Measurements from ENCODE around the gene N4BP3.

N4BP3 gene

DNA sequence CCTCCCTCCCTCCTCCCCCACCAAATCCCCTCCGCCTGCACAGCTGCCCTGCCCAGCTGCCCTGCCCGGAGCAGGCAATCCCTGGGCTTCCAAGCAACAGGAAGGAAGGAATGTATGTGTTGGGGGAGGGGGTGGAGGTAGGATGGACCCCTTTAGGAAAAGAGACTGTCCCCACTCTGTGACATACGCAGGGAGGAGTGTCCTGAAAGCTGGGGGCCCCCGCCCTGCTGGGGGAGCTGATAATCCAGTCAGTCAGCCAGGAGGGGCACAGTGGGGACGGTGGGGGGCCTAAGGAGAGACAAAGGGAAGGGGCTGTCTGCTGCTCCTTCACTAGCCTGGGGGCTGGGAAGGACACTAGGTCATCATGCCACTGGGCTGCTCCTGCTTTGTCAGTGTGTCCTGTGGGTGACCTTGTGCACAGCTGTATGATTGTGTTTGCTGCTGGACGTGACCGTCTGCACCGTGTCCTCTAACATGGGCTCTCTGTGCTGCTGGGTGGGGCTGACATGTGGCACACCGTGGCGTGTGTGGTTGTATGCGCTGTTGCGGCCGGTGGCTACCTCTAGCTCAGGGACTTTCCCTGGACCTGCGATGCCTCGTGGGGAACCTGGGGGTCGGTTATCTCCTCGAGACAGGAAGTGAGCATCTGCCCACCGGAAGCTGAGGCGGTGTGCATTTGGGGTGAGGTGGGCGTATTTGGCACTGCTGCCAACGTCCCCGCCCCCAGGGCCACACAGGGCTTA lies 3.0 kb downstream of the N4BP3 start:
- Histone ChIP-seq H3K9ac (no peak overlapping the region), H3K4me3 (IDR thresholded peaks at IDR 0.05; ENCODE audit: insufficient read depth, low read depth, low read length) (no peak overlapping the region), H3K36me3 (ENCODE audit: insufficient read depth) (no peaks in the 10 kb centered on the region), H3K4me2 (no peak overlapping the region), H3K27me3 (ENCODE audit: insufficient read depth, low read depth) (no peaks in the 10 kb centered on the region), H3K79me2 (ENCODE audit: insufficient read depth, low read depth) (no peaks in the 10 kb centered on the region), H3K4me1 (ENCODE audit: low read depth, poor library complexity, severe bottlenecking) (peaks cover 6% of the 10 kb centered on the region), H4K20me1 (ENCODE audit: insufficient read depth) (no peaks in the 10 kb centered on the region), H3K27ac (no peak overlapping the region), H2AFZ (ENCODE audit: low read depth) (no peak overlapping the region)
- TF ChIP-seq, protein P1, sequence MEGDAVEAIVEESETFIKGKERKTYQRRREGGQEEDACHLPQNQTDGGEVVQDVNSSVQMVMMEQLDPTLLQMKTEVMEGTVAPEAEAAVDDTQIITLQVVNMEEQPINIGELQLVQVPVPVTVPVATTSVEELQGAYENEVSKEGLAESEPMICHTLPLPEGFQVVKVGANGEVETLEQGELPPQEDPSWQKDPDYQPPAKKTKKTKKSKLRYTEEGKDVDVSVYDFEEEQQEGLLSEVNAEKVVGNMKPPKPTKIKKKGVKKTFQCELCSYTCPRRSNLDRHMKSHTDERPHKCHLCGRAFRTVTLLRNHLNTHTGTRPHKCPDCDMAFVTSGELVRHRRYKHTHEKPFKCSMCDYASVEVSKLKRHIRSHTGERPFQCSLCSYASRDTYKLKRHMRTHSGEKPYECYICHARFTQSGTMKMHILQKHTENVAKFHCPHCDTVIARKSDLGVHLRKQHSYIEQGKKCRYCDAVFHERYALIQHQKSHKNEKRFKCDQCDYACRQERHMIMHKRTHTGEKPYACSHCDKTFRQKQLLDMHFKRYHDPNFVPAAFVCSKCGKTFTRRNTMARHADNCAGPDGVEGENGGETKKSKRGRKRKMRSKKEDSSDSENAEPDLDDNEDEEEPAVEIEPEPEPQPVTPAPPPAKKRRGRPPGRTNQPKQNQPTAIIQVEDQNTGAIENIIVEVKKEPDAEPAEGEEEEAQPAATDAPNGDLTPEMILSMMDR (conservative IDR thresholded peaks at IDR 0.05; ENCODE audit: low read depth, low read length): no peak

DNA sequence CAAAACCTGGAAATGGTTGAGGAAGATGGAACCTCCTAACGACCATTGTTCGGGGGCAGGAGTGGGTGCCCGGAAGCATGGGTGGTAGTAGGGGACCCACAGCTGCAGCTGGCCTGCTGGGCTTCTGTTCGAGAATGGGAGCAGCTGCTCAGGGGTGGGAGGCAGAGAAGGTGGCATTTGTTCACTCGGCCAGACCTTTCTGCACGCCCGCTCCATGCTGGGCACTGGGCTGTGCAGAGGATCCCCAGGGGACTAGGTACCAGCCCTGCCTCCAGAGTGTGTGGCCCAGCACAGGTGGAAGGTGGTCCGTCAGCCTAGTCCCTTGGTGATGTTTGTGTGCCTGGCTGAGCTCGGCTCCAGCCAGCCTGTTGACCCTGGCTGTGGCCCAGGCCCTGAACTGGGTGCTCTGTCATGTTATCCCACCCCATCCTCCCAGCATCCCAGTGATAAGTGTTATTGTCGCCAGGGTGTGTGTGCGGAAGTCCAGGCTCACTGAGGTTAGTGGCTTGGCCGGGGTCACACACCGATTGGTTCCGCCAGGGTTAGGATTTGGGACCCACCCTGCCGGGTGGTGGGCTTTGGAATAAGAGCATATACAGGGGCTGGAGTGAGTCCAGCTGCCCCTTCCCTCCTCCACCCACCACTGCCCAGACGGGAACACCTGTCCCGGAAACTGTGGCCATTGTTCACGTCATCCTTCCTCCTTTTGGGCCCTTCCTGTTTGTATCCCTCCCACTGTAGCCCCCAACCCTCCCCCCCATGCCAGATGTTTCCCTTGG lies 4.8 kb downstream of the N4BP3 start:
- Histone ChIP-seq H3K79me2 (ENCODE audit: insufficient read depth, low read depth) (no peaks in the 10 kb centered on the region), H3K27ac (no peak overlapping the region), H3K36me3 (ENCODE audit: insufficient read depth) (no peaks in the 10 kb centered on the region), H3K9ac (no peak overlapping the region), H3K4me2 (no peak overlapping the region), H3K4me3 (IDR thresholded peaks at IDR 0.05; ENCODE audit: insufficient read depth, low read depth, low read length) (no peak overlapping the region), H3K27me3 (ENCODE audit: insufficient read depth, low read depth) (no peaks in the 10 kb centered on the region), H2AFZ (ENCODE audit: low read depth) (no peak overlapping the region), H3K4me1 (ENCODE audit: low read depth, poor library complexity, severe bottlenecking) (peaks cover 14% of the 10 kb centered on the region), H4K20me1 (ENCODE audit: insufficient read depth) (no peaks in the 10 kb centered on the region)
- TF ChIP-seq, protein P1 (conservative IDR thresholded peaks at IDR 0.05; ENCODE audit: low read depth, low read length): no peak

DNA sequence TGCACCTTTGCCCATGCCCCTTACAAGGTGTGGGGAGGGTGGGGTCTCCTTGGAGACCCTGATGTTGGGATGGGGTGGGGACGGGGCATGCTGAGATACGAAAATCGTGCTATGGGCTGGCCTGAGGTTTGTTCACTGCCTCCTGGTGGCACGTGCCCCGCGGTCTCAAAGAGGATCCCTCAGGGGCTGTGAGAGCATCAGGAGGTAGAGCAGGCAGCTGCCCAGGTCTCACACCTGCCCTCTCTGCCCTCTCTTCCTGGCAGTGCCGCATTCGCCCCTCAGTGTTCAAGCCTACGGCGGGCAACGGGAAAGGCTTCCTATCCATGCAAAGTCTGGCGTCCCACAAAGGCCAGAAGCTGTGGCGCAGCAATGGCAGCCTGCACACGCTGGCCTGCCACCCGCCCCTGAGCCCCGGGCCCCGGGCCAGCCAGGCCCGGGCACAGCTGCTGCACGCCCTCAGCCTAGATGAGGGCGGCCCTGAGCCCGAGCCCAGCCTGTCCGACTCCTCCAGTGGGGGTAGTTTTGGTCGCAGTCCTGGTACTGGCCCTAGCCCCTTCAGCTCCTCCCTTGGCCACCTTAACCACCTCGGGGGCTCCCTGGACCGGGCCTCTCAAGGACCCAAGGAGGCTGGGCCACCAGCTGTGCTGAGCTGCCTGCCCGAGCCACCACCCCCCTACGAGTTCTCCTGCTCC lies 6.7 kb downstream of the N4BP3 start:
- Histone ChIP-seq H3K4me2 (no peak overlapping the region), H4K20me1 (ENCODE audit: insufficient read depth) (no peaks in the 10 kb centered on the region), H3K27ac (no peak overlapping the region), H3K36me3 (ENCODE audit: insufficient read depth) (no peaks in the 10 kb centered on the region), H3K79me2 (ENCODE audit: insufficient read depth, low read depth) (no peaks in the 10 kb centered on the region), H3K9ac (no peak overlapping the region), H3K27me3 (ENCODE audit: insufficient read depth, low read depth) (no peaks in the 10 kb centered on the region), H3K4me3 (IDR thresholded peaks at IDR 0.05; ENCODE audit: insufficient read depth, low read depth, low read length) (no peak overlapping the region), H2AFZ (ENCODE audit: low read depth) (no peak overlapping the region; the same call in 1 of the 2 replicates), H3K4me1 (ENCODE audit: low read depth, poor library complexity, severe bottlenecking) (peaks cover 14% of the 10 kb centered on the region)
- TF ChIP-seq, protein P1 (conservative IDR thresholded peaks at IDR 0.05; ENCODE audit: low read depth, low read length): no peak

DNA sequence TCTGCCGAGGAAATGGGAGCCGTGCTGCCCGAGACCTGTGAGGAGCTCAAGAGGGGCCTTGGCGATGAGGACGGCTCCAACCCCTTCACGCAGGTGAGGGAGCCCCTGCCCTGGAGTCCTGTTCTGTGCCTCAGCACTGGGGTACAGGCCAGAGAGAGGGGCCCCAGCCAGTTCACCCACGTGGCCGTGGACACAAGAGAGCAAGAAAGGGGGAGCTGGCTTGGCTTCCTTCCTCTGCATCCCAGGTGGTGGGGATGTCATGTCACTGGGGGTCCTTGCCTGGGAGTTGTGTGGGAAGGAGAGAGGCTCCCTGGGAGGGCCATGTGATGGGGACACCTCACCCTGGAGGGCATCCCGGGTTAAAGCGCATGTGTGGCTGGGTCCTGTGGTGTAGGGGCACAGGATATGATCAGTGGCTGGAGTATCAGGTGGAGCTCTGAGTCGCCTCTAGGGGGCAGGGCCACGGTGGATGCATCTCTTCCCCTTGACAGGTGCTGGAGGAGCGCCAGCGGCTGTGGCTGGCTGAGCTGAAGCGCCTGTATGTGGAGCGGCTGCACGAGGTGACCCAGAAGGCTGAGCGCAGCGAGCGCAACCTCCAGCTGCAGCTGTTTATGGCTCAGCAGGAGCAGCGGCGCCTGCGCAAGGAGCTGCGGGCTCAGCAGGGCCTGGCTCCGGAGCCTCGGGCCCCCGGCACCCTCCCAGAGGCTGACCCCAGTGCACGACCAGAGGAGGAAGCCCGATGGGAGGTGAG lies 7.5 kb downstream of the N4BP3 start:
- Histone ChIP-seq H3K4me1 (ENCODE audit: low read depth, poor library complexity, severe bottlenecking) (peaks cover 14% of the 10 kb centered on the region), H4K20me1 (ENCODE audit: insufficient read depth) (no peaks in the 10 kb centered on the region), H2AFZ (ENCODE audit: low read depth) (peak overlapping the region; percentile 45), H3K4me2 (peak overlapping the region; percentile 78), H3K36me3 (ENCODE audit: insufficient read depth) (no peaks in the 10 kb centered on the region), H3K27me3 (ENCODE audit: insufficient read depth, low read depth) (no peaks in the 10 kb centered on the region), H3K4me3 (IDR thresholded peaks at IDR 0.05; ENCODE audit: insufficient read depth, low read depth, low read length) (no peak overlapping the region), H3K79me2 (ENCODE audit: insufficient read depth, low read depth) (no peaks in the 10 kb centered on the region), H3K9ac (peak overlapping the region; percentile 54; the same call in 1 of the 2 replicates), H3K27ac (peak overlapping the region; percentile 54)
- TF ChIP-seq, protein P1 (conservative IDR thresholded peaks at IDR 0.05; ENCODE audit: low read depth, low read length): peak; percentile 62

Measured in KMS-11 (cell line).